Neutrophil (primary cell): ENCODE results near the gene OCA2.

Source experiments
- H3K27ac ChIP-seq: fragments of 200-600 bp; sonication (generic); 2 replicates; pipeline ENCODE4 v1.5.1; 2016; ENCODE audit warnings: mild to moderate bottlenecking, moderate library complexity
- H3K27me3 ChIP-seq: fragments of 200-600 bp; sonication (generic); 2 replicates; pipeline ENCODE4 v1.6.0; 2016; ENCODE audit warnings: mild to moderate bottlenecking
- H3K36me3 ChIP-seq: fragments of 200-600 bp; sonication (generic); 2 replicates; pipeline ENCODE4 v1.5.1; 2017
- H3K4me1 ChIP-seq, 2 experiments: fragments of 200-600 bp in 1 of 2; sonication (generic) in 1 of 2; 1 replicate in 1 of 2; 2 replicates in 1 of 2; pipeline versions ENCODE4 v1.5.1 to v1.6.1; 2013 to 2016; ENCODE audit warnings: low read depth in 1 of 2, low read length in 1 of 2, mild to moderate bottlenecking in 1 of 2, moderate library complexity in 1 of 2; ENCODE audit not compliant: control insufficient read depth in 1 of 2, insufficient read depth in 1 of 2
- H3K4me3 ChIP-seq, 2 experiments: fragments of 200-600 bp in 1 of 2; sonication (generic) in 1 of 2; 1 replicate in 1 of 2; 2 replicates in 1 of 2; pipeline ENCODE4 v1.5.1; 2013 to 2016; ENCODE audit warnings: low read depth in 1 of 2, low read length in 1 of 2, mild to moderate bottlenecking in 1 of 2, moderate library complexity in 1 of 2
- H3K9me3 ChIP-seq: fragments of 200-600 bp; sonication (generic); 2 replicates; pipeline ENCODE4 v1.5.1; 2016
- TF ChIP-seq, protein P1 (sequence below): fragments of 200-600 bp; sonication (generic); IDR thresholded peaks from 2 replicates; pipeline ENCODE4 v1.5.1; 2016; ENCODE audit warnings: antibody characterized with exemption

Gene OCA2

DNA sequence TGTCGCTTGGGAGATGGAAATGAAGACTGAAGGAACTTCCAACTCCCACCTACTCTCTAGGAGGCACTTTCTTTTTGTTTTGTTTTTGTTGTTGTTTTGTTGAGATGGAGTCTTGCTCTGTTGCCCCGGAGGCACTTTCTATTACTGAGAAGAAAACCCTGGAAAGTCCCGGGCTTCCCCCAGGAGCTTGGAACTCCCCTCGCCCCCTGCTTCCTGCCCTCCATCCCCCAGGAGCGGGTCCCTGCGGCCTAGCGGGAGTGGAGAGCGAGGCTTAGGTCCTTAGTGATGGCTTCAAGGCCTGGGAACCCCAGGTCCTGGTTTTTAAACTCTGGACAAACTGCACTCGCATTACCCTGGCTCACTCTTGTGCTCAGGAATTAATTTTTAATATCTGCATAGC lies 195.7 kb downstream of the OCA2 start:
- Histone ChIP-seq H3K27ac (no peak overlapping the region), H3K9me3 (no peaks in the 10 kb centered on the region), H3K36me3 (no peaks in the 10 kb centered on the region)

DNA sequence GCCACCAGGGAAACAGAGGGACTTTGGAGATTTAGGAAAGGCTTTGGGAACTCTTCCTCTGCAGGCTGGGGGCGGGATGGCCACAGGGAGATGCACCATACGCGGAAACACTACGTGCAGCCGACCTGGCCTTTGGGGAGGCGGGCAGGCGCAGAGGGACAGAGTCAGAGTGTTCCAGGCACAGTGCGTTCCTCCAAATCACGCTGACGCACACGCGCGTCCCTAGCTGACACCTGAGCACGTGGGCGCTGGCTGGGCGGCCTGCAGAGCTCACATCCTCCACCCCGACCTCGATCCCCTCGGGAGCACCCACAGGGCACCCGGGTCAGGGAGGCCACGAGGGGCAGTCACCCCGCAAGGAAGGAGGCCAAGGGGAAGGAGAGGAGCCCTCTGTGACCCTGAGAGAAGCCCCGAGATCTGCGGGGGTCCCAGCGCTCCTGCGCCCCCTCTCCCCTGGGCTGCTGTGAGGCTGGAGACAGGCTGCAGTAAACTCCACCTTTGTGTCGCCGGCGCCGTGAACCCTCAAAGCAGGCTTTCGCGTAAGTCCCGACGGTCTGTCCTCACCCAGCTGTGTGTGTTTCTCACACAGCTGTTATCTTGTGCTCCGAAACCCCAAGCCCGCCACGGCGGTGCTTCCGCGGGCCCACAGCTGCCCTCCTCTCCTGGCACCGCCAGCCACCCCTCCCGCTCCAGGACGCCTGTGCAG lies 196.3 kb downstream of the OCA2 start:
- H3K4me3 ChIP-seq = no peak overlapping the region
- H3K36me3 ChIP-seq = no peaks in the 10 kb centered on the region
- no peak overlapping the region for H3K27ac ChIP-seq
- no peaks in the 10 kb centered on the region for H3K9me3 ChIP-seq
- H3K4me1 ChIP-seq = no peaks in the 10 kb centered on the region
- TF ChIP-seq, protein P1, sequence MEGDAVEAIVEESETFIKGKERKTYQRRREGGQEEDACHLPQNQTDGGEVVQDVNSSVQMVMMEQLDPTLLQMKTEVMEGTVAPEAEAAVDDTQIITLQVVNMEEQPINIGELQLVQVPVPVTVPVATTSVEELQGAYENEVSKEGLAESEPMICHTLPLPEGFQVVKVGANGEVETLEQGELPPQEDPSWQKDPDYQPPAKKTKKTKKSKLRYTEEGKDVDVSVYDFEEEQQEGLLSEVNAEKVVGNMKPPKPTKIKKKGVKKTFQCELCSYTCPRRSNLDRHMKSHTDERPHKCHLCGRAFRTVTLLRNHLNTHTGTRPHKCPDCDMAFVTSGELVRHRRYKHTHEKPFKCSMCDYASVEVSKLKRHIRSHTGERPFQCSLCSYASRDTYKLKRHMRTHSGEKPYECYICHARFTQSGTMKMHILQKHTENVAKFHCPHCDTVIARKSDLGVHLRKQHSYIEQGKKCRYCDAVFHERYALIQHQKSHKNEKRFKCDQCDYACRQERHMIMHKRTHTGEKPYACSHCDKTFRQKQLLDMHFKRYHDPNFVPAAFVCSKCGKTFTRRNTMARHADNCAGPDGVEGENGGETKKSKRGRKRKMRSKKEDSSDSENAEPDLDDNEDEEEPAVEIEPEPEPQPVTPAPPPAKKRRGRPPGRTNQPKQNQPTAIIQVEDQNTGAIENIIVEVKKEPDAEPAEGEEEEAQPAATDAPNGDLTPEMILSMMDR = no peak
- H3K27me3 ChIP-seq = no peaks in the 10 kb centered on the region

More for the DNA sequence above, 195.7 kb downstream of the OCA2 start:
- no peaks in the 10 kb centered on the region for H3K4me1 ChIP-seq
- H3K4me3 ChIP-seq = no peak overlapping the region
- no peaks in the 10 kb centered on the region for H3K27me3 ChIP-seq
- TF ChIP-seq, protein P1 = no peak

GRCh38 chr15:27899583-27900285 lies 199.4 kb downstream of the OCA2 start:
- Histone ChIP-seq H3K27ac (no peak overlapping the region), H3K4me1 (no peaks in the 10 kb centered on the region), H3K27me3 (no peaks in the 10 kb centered on the region), H3K9me3 (no peaks in the 10 kb centered on the region), H3K36me3 (no peaks in the 10 kb centered on the region), H3K4me3 (no peak overlapping the region)
- TF ChIP-seq, protein P1 = no peak

GRCh38 chr15:27897481-27897880 lies 201.6 kb downstream of the OCA2 start:
- no peak overlapping the region for H3K4me3 ChIP-seq
- H3K27me3 ChIP-seq = no peaks in the 10 kb centered on the region
- H3K4me1 ChIP-seq = no peaks in the 10 kb centered on the region
- H3K36me3 ChIP-seq = no peaks in the 10 kb centered on the region
- no peaks in the 10 kb centered on the region for H3K9me3 ChIP-seq
- H3K27ac ChIP-seq = no peak overlapping the region
- TF ChIP-seq, protein P1 = no peak

GRCh38 chr15:27894645-27895044 lies 204.5 kb downstream of the OCA2 start:
- H3K4me1 ChIP-seq = no peaks in the 10 kb centered on the region
- no peak overlapping the region for H3K27ac ChIP-seq
- TF ChIP-seq, protein P1 = no peak
- no peak overlapping the region for H3K4me3 ChIP-seq
- no peaks in the 10 kb centered on the region for H3K9me3 ChIP-seq
- H3K36me3 ChIP-seq = no peaks in the 10 kb centered on the region
- no peaks in the 10 kb centered on the region for H3K27me3 ChIP-seq
